Neural progenitor cell (in vitro differentiated cells): ENCODE measurements around the gene CEACAM6.

Experiments used
- EZH2 ChIP-seq: fragments of 200-600 bp; sonication (generic); IDR thresholded peaks from 2 replicates; pipeline ENCODE4 v1.6.1; 2017; ENCODE audit warnings: antibody characterized with exemption, mild to moderate bottlenecking, moderate library complexity
- EZH2phosphoT487 ChIP-seq: fragments of 200-600 bp; sonication (generic); IDR thresholded peaks from 2 replicates; pipeline ENCODE4 v1.6.1; 2017; ENCODE audit warnings: antibody characterized with exemption
- TF ChIP-seq, protein P1 (sequence below): fragments of 200-600 bp; sonication (generic); IDR thresholded peaks from 2 replicates; pipeline ENCODE4 v1.5.1; 2017; ENCODE audit warnings: antibody characterized with exemption, mild to moderate bottlenecking

DNA sequence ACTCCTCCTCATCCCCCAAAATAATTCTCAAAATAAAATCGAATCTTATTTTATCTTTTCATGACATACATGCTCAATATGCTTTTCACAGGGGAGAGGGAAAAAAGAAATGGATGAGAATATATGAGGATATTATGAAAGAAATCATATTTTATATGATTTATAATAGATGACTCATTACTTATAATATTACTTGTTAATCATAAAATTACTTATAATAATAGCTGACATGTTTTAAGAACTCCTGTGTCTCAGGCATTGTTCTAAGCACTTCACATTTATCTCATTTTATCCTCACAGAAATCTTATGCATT, 38.0 kb downstream of the CEACAM6 start:
- TF ChIP-seq, protein P1, sequence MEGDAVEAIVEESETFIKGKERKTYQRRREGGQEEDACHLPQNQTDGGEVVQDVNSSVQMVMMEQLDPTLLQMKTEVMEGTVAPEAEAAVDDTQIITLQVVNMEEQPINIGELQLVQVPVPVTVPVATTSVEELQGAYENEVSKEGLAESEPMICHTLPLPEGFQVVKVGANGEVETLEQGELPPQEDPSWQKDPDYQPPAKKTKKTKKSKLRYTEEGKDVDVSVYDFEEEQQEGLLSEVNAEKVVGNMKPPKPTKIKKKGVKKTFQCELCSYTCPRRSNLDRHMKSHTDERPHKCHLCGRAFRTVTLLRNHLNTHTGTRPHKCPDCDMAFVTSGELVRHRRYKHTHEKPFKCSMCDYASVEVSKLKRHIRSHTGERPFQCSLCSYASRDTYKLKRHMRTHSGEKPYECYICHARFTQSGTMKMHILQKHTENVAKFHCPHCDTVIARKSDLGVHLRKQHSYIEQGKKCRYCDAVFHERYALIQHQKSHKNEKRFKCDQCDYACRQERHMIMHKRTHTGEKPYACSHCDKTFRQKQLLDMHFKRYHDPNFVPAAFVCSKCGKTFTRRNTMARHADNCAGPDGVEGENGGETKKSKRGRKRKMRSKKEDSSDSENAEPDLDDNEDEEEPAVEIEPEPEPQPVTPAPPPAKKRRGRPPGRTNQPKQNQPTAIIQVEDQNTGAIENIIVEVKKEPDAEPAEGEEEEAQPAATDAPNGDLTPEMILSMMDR, result no peak
- no peak for TF ChIP-seq EZH2
- no peak for TF ChIP-seq EZH2phosphoT487
